NCI-H2029 treated with DMSO at 0.1 percent for 48 hours (cell line): Measurements from ENCODE around the gene C11orf98.
"Not testable (repeated sequence)": the region's sequence is repeated elsewhere in the genome, so short reads cannot be mapped to it uniquely, and the experiment has no call there.

ENCODE experiments used
- DNase-seq: peaks from one replicate; lab custom pipeline; 2025; lab: John Stamatoyannopoulos, UW

Gene C11orf98

DNA sequence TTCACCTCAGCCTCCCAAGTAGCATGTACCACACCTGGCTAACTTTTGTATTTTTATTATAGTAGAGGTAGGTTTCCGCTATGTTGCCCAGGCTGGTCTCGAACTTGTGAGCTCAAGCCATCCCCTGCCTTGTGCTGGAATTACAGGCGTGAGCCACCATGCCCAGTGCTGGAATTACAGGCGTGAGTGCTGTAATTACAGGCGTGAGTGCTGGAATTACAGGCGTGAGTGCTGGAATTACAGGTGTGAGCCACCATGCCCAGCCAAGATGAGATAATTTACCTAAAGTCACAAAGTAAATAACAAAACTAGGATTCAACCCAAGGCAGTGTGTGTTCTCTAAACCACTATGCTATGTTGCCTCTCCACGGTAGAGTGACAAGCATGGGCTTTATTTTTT is 17.5 kb upstream of the C11orf98 start:
- no peak for DNase-seq

DNA sequence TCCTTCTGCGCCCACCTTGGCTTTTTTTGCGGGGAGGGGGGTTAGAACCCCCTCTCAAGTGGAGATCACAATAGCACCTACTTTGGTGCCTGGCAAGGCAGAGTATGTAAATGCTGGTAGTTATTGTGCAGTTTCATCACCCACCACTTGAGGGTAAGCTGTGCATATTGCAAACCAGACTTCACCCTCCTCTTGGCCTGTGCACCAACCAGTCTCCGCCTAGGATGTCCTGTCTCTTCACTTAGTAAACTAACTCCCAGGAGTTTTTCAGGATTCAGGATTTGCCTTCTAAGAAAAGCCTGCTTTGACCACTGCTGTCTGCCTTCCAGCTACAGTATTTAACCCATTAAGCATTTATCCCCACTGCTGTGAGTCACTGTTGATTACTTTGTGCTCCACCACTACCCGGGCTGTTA is 15.8 kb upstream of the C11orf98 start:
- peak; percentile 9 for DNase-seq

DNA sequence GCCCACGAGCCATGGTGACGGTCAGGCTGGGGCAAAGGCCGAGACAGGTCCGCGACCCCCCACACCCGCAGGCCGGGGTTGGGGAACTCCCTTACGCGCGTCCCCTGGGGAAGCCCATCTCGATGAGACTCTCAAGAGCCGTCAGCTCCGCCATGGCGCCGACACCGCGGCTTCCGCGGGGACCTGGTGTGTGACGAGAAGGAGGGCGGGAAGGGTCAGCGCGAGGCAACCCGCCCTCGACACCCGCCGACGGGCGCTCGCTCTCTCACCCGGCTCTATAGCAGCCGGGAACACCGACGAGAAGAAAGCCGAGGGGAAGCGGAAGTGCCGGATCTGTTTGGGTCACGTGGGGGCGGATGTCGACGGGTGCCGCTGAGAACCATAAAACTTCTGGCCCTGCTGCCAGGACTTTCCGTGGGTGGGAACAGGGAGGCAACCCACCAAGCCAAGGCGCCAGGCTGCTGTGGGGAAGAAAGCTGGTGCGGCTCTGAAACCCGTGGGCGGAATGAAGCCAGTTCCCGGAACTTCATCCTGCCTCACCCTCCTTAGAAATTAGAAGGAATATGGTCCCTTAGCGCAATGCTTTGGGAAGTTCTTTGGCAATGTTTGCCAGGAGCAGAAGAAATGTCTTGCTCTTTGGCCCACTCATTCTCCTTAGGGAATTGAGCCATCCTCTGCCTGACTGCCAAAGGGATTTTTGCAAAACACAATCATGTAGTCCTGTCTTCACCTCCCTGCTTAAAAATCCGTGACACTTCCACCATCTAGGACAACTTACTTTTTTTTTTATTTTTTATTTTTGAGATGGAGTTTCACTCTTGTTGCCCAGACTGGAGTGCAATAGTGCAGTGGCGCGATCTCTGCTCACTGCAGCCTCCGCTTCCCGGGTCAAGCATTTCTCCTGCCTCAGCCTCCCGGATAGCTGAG is 14.0 kb upstream of the C11orf98 start, which contains the start of gene UBXN1:
UBXN1 (minus strand) TSS at position 304 of the 927 bp plus-strand sequence; CDS start at position 154, 150 bp downstream.
- peak; percentile 79 for DNase-seq

DNA sequence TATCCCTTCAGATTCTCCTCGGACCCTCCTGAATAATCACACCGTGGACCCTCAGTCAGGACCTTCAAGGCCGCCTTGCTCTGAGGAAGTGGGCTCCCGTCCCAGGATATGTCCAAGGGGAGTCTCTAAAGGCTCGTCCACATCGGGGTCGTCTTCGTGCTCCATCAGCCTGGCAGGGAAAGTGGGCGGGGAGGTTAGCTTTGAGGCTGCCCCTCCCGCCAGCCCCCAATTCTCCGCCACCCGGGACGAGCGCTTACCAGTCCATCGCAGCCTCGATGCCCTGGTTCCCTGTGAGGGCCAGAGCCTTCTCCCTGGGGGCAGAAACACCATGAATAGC is 13.4 kb upstream of the C11orf98 start:
- DNase-seq: no peak

DNA sequence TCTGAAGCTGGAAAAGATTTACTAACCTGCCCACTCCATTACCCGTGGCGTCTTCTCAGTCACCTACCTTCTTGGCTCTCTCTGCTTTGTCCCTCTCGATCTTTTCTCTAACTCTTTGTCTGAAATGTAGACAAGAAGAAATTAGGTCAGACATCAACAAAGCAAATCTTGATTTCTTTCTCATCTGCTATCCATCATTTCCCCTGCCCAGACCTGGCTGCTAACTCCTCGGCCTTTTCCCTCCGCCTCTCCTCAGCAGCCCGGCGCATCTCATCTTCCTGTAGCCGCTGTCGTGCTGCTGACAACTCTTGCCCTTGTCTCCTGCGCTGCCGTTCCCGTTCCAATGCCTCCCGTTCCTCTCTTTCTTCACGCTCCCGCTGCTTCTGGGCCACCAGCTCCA is 12.7 kb upstream of the C11orf98 start:
- no peak for DNase-seq

DNA sequence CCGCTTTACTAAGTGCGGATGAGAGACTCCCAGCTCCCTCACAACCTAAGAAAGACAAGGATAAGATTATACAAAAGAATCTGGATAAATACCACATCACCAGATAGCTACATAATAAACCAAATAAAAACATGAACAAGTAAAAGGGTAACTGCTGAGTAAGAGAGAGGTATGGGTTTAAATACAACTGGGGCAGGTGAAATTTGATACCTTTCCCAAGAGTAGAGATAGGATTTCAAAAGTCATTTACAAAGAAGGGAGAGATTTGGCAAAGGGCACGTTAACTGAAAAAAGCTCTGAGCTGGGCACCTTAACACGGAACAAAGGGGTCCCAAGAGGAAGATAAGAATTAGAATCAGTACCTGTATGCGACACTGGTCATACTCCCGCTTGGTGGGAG is 12.1 kb upstream of the C11orf98 start:
- no peak for DNase-seq

DNA sequence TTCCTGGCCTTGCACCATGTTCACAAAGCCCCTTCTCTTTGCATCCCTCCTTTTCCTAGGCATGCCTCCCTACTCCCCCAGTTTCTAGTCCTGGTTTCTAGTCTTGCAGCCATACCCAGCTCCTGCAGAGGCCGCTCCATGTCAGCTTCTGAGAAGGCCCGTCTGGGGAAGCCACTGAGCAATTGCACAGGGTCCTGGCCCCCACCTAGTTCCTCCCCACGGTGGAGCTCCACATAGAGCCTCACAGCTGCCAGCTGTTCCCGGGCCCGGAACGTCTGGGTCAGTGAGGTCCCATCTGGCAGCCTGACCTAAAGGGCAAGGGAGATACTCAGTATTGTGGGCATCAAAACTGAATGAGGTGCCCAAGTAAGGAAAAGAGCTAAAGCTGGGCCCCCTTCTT is 11.7 kb upstream of the C11orf98 start:
- no peak for DNase-seq

DNA sequence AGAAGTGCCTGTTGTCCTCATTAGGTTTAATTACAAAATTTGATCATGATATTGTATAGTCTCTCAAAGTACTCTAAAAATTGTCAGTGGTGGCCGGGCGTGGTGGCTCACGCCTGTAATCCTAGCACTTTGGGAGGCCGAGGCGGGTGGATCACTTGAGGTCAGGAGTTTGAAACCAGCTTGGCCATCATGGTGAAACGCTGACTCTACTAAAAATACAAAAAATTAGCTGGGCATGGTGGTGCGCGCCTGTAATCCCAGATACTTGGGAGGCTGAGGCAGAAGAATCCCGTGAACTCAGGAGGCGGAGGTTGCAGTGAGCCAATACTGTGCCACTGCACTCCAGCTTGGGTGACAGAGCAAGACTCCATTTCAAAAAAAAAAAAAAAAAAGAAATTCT is 10.4 kb upstream of the C11orf98 start:
- DNase-seq: not testable (repeated sequence)

DNA sequence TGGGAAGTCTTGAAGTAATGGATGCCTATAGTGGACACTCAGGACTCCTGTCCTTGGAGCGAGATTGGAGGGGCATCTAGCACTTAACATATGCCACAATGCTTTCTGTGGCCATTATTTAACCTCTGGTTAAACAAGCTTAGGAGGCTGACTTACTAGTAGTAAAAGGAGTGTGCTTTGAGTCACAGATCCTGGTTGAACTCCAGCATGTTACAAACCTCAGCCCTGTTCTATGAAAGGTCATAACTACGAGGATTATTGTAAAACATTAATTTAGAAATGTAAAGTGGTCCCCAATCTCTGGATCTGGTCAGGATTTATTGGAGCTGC is 8.2 kb upstream of the C11orf98 start:
- no peak for DNase-seq

DNA sequence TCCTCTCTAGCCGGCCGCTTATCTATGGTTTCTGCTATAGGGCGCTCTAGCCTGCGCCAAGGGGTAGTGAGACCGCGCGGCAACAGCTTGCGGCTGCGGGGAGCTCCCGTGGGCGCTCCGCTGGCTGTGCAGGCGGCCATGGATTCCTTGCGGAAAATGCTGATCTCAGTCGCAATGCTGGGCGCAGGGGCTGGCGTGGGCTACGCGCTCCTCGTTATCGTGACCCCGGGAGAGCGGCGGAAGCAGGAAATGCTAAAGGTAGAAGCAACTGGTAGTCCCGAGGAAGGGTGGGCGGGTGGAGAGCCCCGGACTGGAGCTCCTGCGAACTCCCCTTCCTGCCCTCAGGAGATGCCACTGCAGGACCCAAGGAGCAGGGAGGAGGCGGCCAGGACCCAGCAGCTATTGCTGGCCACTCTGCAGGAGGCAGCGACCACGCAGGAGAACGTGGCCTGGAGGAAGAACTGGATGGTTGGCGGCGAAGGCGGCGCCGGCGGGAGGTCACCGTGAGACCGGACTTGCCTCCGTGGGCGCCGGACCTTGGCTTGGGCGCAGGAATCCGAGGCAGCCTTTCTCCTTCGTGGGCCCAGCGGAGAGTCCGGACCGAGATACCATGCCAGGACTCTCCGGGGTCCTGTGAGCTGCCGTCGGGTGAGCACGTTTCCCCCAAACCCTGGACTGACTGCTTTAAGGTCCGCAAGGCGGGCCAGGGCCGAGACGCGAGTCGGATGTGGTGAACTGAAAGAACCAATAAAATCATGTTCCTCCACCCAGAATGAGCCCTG is 6.8 kb upstream of the C11orf98 start, which contains the start of the genes LBHD1 and UQCC3:
LBHD1 (minus strand) TSS at position 660 of the 782 bp plus-strand sequence. CDS start 2,236 bp downstream, outside the sequence.
UQCC3 (plus strand) TSS at position 66 of the 782 bp plus-strand sequence; CDS start at position 139, 73 bp downstream.
- peak; percentile 82 for DNase-seq

DNA sequence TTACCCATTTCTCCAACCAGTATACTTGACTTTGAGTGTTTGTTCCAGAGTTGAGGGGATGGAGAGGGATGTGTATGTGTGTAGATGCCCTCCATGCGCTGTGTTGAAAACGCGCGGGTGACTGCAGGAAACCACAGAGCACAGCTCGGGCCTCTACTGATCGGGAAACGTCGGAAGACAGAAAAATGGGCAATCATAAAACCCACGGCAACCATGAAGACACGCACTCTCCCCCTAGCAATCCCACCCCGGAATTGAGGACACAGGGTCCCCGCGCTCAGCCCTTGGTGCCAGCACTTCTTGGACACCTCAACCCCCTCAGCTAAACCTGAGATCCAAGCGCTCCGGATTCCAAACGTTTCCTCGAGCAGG is 6.2 kb upstream of the C11orf98 start:
- peak; percentile 66 for DNase-seq

DNA sequence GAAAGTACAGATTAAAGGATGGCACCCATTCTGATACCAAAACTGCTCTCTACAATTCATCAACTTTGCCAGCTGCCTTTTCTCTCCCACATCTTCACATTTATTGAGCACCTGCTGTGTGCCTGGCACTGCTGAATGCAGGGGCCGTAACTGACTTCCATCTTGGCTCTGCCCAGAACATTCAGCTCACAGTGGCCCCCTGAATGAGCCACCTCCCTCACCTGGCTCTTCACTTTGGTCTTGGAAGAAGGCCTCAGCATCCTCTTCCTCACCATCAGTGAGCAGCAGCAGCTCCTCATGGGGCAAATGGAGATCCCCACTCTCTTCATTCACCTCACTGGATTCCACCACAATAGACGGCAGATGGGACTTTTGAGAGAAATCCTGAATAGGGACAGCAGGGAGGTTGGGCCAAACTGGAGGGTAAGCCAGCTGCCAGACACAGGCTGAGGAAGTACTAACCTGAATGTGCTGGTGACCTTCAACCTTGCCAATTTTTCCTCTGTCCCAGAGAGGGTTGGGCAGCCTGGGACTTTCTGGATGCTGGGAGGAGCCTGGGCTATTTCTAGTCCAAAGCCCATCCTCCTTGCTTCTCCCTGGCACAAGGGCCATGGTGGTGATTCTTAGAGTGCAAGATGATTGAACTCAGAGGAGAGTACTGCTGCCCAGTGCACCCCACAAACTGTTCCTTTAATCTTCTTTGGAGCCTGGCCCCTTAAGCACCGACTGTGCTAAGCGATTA is 4.6 kb upstream of the C11orf98 start:
- no peak for DNase-seq

DNA sequence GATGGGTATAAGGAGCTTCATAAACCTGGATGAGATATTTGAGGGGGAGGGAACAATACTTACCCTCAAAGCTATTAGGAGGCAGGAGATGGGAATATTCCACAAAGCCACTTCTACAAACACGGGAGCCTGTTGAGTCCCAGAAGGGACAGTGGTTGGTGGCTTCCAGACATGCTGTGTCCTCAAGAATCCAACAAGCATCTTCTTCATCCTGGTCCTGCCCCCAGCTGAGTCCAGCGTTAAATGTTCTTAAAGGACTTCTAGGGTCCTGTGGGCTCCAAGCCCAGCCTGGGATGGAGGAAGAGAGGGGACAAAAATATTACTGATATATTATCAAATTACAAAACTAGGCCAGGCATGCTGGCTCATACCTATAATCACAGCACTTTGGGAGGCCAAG is 2.5 kb upstream of the C11orf98 start:
- no peak for DNase-seq

DNA sequence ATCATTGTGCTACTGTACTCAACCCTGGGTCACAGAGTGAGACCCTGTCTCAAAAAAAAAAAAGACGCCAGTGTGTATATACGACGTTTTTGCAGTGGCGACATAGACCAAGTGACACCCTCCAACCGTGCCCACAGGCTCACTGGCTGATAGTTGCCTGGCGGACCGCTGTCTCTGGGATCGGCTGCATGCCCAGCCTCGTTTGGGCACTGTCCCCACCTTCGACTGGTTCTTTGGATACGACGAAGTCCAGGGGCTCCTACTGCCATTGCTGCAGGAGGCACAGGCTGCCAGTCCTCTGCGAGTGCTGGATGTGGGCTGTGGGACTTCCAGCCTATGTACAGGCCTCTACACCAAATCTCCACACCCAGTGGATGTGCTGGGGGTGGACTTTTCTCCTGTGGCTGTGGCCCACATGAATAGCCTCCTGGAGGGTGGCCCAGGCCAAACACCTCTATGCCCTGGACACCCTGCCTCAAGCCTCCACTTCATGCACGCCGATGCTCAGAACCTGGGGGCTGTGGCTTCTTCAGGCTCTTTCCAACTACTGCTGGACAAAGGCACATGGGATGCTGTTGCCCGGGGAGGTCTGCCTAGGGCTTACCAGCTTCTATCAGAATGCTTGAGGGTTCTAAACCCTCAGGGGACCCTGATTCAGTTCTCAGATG is 1.4 kb upstream of the C11orf98 start:
- DNase-seq: no peak

DNA sequence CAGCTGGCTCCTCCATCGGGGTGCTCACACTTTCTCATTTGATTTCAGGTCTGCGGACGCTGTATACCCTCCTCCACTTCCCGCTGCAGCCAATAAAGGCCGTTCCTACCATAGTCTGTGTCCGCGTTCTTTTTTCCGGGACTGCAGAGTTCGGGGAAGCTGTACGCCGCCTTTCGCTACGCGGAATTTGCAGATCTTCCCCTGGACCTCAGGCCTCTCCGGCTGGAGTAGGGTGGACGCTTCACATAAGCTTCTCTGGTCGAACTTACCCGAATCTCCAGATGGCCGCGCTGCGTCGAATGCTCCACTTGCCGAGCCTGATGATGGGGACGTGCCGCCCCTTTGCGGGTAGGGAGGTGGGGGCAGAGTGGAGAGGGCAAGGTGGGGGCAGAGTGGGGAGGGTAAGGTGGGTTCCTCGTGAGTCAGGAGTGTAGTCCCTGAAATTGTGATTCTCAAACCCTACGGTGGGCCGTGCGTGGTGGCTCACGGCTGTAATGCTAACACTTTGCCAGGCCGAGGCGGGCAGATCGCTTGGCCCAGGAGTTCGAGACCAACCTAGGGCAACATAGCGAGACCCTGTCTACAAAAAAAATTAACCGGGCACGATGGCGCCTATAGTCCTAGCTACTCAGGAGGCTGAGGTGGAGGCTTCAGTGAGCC is 719 bp upstream of the C11orf98 start:
- no peak for DNase-seq

DNA sequence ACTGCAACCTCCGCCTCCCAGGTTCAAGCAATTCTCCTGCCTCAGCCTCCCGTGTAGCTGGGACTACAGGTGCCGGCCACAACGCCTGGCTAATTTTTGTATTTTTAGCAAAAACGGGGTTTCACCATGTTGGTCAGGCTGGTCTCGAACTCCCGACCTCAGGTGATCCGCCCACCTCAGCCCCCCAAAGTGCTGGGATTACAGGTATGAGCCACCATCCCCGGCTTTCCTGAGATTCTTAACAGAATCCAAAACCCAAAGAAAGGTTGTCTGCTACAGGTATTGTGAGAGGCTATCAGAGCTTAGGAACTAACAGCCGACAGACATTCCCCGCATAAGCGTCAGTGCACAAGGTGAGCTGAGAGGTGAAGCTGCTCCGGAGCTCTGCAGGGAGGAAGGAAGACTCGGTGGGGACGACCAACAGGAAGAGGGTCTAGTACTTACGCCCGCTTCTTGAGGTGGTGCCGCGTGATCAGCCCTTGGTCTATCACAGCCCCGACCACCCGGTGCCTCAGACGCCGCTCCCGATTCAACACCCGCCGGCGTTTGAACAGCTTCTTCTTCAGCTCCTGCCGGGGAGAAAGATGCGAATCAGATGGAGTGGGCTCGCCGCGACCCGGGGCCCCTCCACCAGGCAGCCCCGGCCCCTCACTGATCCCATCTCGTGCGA is 470 bp downstream of the C11orf98 start:
- peak; percentile 24 for DNase-seq

DNA sequence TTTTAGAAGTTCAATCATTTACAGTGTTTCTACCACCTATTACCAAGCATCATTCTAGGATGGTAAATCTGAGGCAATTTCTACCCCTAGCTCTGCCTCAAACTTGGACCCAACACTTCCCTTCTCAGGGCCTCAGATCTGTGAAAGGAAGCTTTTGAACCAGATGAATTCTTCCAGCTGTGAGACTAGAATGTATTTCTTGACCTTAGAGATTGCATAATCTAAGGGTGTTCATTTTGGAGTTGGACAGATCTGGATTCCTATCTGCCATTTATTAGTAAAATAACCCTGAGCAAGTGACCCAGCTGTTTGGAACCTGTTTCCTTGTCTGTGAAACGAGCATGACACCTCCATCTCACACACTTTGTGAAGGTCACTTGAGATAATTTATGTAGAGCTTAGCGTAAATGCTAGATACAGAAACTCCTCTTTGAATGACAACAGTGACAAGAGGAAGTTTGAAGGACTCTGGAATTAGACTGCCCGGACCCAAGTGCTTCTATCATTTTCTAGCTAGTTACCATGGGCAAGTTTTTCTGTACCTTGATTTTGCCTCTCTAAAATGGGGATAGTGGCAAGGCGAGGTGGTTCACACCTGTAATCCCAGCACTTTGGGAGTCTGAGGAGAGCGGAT is 8.1 kb downstream of the C11orf98 start:
- DNase-seq: no peak

DNA sequence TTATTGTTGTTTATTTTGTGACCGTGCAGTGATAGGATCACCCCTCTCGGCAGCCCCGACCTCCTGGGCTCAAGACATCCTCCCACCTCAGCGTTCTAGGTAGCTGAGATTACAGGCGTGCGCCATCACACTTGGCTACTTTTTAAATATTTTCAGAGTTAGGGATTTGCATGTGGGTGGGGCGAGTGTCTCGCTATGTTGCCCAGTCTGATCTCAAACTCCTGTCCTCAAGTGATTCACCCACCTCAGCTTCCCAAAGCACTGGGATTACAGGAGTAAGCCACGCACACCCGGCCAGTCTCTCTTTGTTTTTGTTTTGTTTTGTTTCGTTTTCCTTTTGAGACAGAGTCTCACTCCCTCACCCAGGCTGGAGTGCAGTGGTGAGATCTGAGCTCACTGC is 10.7 kb downstream of the C11orf98 start:
- DNase-seq: no peak

DNA sequence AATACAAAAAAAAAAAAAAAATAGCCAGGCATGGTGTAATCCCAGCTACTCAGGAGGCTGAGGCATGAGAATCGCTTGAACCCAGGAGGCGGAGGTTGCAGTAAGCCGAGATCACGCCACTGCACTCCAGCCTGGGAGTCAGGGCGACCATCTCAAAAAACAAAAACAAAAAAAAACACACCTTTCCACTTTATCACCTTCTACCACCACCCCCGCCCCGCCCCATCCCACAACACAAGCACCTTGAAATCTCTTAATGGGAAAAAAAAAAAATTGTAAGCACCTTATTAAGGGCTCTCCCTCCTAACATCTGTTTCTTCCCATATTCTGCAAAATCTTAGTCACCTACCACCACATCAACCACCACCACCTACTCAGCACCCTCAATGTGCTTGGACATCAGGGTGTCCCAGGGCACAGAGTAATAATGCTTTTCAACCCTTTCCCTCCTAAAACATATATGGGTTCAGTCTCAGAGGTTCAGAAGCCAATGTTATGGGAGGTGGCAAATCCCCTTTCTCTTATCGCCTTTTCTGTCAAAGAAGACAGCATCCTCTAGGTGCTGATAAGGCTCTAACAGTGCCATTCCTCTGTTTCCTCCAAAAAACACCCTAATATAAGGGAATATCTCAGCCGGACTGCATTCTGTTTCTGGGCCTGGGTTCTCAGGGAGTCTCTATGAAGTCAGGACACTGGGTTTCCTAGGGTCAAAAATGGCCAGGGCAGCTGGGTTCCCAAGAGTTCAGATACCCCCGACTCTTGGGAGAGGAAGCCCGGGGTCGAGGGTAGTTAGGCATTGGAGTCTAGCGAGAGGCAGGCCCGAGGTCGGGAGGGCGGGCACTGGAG is 12.6 kb downstream of the C11orf98 start:
- no peak for DNase-seq
